ENCODE data around the gene CHRM1.
A peak's percentile ranks its signal among the peaks of the same experiment; 100 is the strongest.

DNA sequence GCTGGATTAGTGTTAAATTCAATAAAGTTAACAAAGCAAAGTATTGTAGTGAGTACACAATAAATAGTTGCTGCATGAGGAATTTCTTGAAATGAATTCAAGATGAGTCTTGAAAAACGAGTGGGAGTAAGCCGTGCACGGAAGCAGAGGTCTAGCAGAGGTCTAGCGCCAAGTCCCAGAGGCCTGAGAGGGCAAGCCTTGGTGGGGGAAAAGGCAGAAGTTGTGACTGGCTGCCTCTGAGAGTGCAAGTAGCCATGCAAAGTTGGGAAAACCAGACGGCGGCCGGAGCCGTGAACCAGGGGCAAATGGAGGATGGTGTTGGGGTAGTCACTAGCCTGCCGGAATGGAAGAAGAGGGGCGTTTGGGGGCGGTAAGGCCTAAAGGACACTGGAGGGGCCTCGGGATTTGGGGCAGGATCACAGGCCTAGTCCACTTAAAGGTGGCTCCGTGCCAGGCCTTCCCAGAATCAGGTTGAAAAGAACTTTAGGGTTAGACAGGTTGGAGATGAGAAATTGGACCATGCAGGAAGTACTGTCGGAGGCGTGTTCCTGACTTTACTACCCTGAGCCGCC, 40.8 kb downstream of the CHRM1 start:
- TF ChIP-seq, protein P1, sequence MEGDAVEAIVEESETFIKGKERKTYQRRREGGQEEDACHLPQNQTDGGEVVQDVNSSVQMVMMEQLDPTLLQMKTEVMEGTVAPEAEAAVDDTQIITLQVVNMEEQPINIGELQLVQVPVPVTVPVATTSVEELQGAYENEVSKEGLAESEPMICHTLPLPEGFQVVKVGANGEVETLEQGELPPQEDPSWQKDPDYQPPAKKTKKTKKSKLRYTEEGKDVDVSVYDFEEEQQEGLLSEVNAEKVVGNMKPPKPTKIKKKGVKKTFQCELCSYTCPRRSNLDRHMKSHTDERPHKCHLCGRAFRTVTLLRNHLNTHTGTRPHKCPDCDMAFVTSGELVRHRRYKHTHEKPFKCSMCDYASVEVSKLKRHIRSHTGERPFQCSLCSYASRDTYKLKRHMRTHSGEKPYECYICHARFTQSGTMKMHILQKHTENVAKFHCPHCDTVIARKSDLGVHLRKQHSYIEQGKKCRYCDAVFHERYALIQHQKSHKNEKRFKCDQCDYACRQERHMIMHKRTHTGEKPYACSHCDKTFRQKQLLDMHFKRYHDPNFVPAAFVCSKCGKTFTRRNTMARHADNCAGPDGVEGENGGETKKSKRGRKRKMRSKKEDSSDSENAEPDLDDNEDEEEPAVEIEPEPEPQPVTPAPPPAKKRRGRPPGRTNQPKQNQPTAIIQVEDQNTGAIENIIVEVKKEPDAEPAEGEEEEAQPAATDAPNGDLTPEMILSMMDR (tag by site-specific recombination; IDR thresholded peaks at IDR 0.05), result no peak
- TF ChIP-seq TRIM28 (IDR thresholded peaks at IDR 0.05; ENCODE audit: borderline replicate concordance, low read length) (no peak), ZNF473 (tag by site-specific recombination; IDR thresholded peaks at IDR 0.05) (no peak), ZNF433 (tag by site-specific recombination; IDR thresholded peaks at IDR 0.05; ENCODE audit: low read depth) (no peak), ZNF24 (tag by site-specific recombination; IDR thresholded peaks at IDR 0.05) (no peak), ZSCAN30 (tag by site-specific recombination; IDR thresholded peaks at IDR 0.05) (no peak)
- TF ChIP-seq, protein P2, sequence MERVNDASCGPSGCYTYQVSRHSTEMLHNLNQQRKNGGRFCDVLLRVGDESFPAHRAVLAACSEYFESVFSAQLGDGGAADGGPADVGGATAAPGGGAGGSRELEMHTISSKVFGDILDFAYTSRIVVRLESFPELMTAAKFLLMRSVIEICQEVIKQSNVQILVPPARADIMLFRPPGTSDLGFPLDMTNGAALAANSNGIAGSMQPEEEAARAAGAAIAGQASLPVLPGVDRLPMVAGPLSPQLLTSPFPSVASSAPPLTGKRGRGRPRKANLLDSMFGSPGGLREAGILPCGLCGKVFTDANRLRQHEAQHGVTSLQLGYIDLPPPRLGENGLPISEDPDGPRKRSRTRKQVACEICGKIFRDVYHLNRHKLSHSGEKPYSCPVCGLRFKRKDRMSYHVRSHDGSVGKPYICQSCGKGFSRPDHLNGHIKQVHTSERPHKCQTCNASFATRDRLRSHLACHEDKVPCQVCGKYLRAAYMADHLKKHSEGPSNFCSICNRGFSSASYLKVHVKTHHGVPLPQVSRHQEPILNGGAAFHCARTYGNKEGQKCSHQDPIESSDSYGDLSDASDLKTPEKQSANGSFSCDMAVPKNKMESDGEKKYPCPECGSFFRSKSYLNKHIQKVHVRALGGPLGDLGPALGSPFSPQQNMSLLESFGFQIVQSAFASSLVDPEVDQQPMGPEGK (tag by site-specific recombination; IDR thresholded peaks at IDR 0.05), result peak; percentile 43
- TF ChIP-seq, protein P3, sequence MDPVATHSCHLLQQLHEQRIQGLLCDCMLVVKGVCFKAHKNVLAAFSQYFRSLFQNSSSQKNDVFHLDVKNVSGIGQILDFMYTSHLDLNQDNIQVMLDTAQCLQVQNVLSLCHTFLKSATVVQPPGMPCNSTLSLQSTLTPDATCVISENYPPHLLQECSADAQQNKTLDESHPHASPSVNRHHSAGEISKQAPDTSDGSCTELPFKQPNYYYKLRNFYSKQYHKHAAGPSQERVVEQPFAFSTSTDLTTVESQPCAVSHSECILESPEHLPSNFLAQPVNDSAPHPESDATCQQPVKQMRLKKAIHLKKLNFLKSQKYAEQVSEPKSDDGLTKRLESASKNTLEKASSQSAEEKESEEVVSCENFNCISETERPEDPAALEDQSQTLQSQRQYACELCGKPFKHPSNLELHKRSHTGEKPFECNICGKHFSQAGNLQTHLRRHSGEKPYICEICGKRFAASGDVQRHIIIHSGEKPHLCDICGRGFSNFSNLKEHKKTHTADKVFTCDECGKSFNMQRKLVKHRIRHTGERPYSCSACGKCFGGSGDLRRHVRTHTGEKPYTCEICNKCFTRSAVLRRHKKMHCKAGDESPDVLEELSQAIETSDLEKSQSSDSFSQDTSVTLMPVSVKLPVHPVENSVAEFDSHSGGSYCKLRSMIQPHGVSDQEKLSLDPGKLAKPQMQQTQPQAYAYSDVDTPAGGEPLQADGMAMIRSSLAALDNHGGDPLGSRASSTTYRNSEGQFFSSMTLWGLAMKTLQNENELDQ (tag by site-specific recombination; IDR thresholded peaks at IDR 0.05; ENCODE audit: low read depth), result no peak
- TF ChIP-seq, protein P4, sequence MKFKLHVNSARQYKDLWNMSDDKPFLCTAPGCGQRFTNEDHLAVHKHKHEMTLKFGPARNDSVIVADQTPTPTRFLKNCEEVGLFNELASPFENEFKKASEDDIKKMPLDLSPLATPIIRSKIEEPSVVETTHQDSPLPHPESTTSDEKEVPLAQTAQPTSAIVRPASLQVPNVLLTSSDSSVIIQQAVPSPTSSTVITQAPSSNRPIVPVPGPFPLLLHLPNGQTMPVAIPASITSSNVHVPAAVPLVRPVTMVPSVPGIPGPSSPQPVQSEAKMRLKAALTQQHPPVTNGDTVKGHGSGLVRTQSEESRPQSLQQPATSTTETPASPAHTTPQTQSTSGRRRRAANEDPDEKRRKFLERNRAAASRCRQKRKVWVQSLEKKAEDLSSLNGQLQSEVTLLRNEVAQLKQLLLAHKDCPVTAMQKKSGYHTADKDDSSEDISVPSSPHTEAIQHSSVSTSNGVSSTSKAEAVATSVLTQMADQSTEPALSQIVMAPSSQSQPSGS (tag by site-specific recombination; IDR thresholded peaks at IDR 0.05; ENCODE audit: low read depth), result no peak
